ENCODE measurements around the gene NTF3. TPM values are rescaled to one million over a fixed set of nuclear protein-coding genes. Genes with fewer than 3 reads are reported as not detected.

The NTF3 gene
- polyA plus RNA-seq (2012; ENCODE audit: insufficient read depth, insufficient read length, low read depth), result not detected

- Histone ChIP-seq H3K4me3 (ENCODE audit: low read depth, low read length) (no peak within 1 kb of the TSS), H3K4me1 (no peaks in the 10 kb centered on the region), H3K36me3 (no peaks in the 10 kb centered on the region), H3K27me3 (peaks cover 91% of the 10 kb centered on the region), H3K9me3 (no peaks in the 10 kb centered on the region)
- DNase-seq, result no peak
- no peak for TF ChIP-seq CTCF (IDR thresholded peaks at IDR 0.05; ENCODE audit: low read depth, low read length)
Observed at GRCh38 chr12:5432011-5432400, at the start of gene NTF3. NTF3 (plus strand) TSS chr12:5432108; CDS start chr12:5432325, 217 bp downstream.

- no peak for DNase-seq
- TF ChIP-seq CTCF (IDR thresholded peaks at IDR 0.05; ENCODE audit: low read depth, low read length), result no peak
- Histone ChIP-seq H3K4me1 (no peaks in the 10 kb centered on the region), H3K36me3 (no peaks in the 10 kb centered on the region), H3K27me3 (no peaks in the 10 kb centered on the region), H3K9me3 (no peaks in the 10 kb centered on the region), H3K4me3 (ENCODE audit: low read depth, low read length) (no peak overlapping the region)
Observed at GRCh38 chr12:5384015-5384414, 47.9 kb upstream of the NTF3 start.

DNA sequence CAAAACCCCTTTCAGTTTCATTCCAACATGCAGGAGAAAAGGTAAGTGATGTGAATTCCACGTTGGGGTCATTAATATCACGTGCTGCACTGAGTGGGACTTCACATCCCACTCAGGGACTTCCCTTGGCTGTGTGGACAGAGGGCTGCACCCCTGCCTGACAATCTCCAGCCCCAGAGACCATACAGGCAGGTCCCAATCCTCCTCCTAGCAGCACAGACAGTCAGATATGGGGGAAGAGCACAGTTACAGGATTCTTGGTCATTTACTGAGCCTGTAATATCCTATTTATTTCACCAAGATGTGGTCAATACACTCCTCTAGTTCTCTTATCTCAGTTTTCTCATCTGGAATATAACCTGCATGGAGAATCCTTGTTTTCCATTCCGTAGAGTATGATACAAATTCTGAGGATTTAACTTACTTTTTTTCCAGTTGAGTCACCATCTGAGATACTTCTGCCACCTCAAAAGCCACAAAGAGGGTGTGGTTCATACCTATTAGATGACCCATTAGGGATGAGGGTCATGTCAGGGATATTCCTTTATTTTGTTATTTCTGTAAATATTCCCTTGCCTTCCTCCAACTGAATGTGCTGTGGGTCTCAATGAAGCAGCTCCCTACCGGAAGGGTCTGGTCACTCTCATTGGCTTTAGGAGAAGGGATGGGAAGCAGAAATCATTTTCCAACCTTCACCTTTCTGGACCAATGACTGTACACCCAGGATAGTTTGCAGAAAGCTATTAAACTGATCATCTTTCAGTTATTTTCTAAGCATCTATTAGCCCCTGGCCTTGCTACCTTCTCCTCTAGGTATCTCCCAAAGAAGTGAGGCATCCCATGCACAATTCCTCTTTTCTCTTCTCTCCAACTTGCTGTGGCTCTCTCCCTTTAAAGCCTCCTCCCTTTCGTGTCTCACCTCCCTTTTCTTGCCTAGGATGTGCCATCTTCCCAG lies 43.0 kb upstream of the NTF3 start:
- H3K36me3 ChIP-seq, result no peaks in the 10 kb centered on the region
- no peak for DNase-seq
- H3K9me3 ChIP-seq, result no peaks in the 10 kb centered on the region
- no peaks in the 10 kb centered on the region for H3K27me3 ChIP-seq
- no peaks in the 10 kb centered on the region for H3K4me1 ChIP-seq
- TF ChIP-seq CTCF (IDR thresholded peaks at IDR 0.05; ENCODE audit: low read depth, low read length), result no peak
- H3K4me3 ChIP-seq (ENCODE audit: low read depth, low read length), result no peak overlapping the region

DNA sequence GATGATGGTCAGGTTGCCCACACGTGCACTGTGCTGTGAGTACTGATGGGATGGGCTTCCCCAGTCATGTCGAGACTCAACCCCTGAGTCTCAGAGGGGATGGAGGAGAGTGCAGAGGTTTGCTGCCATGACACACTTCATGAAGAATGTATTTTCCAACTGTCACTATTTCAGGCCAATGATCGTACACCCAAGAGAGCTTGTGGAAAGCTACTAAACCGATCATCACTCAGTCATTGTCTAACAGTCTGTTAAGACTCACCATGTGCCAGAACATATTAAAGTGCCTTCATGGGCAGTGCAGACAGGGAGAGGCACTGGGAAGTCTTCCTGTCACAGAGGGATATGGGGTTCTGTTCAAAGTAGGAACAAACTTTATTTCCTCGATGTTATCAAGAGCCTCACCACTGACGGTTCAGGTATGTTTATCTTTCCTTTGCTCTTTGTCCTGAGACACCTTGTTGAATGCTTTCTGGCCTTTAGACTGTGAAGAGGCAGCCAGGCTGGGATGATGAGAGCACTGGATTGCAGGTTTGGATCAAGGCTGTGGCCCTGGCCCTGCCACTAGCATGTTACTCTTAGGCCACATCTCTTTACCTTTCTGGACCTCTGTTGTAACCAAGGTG lies 41.6 kb upstream of the NTF3 start:
- no peaks in the 10 kb centered on the region for H3K27me3 ChIP-seq
- no peaks in the 10 kb centered on the region for H3K4me1 ChIP-seq
- H3K4me3 ChIP-seq (ENCODE audit: low read depth, low read length), result no peak overlapping the region
- no peaks in the 10 kb centered on the region for H3K36me3 ChIP-seq
- no peak for TF ChIP-seq CTCF (IDR thresholded peaks at IDR 0.05; ENCODE audit: low read depth, low read length)
- no peaks in the 10 kb centered on the region for H3K9me3 ChIP-seq
- no peak for DNase-seq

GRCh38 chr12:5391653-5392052 lies 40.3 kb upstream of the NTF3 start:
- TF ChIP-seq CTCF (IDR thresholded peaks at IDR 0.05; ENCODE audit: low read depth, low read length), result no peak
- Histone ChIP-seq H3K27me3 (peaks cover 4% of the 10 kb centered on the region), H3K9me3 (no peaks in the 10 kb centered on the region), H3K36me3 (no peaks in the 10 kb centered on the region), H3K4me3 (ENCODE audit: low read depth, low read length) (no peak overlapping the region), H3K4me1 (no peaks in the 10 kb centered on the region)
- no peak for DNase-seq

DNA sequence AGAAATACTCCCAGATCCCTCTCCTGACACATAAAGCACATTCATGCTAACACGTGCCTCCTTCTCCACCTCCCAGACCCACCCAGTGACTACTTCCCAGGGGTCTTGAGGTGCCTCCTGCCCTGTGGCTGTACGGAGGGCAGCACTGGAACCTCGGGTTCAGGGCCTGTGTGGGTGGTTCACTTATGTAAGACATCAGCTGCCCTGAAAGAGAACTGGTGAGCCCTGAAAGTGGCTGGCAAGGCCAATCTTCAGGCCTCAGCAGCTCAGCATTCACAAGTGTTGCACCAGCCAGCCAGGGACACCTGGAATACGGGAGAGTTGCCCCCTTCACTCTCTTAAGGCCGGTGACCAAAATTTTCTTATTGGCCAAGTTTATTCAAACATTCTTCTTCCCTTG lies 38.9 kb upstream of the NTF3 start:
- no peaks in the 10 kb centered on the region for H3K9me3 ChIP-seq
- no peak for DNase-seq
- no peaks in the 10 kb centered on the region for H3K36me3 ChIP-seq
- no peak for TF ChIP-seq CTCF (IDR thresholded peaks at IDR 0.05; ENCODE audit: low read depth, low read length)
- no peak overlapping the region for H3K4me3 ChIP-seq (ENCODE audit: low read depth, low read length)
- no peaks in the 10 kb centered on the region for H3K4me1 ChIP-seq
- H3K27me3 ChIP-seq, result peaks cover 4% of the 10 kb centered on the region

Data from BE2C (cell line).